CD4-positive, alpha-beta T cell (primary cell): Measurements from ENCODE around the gene CENPE. TPM values are rescaled to one million over a fixed set of nuclear protein-coding genes. Genes with fewer than 3 reads are reported as not detected.

Source experiments
- ATAC-seq: fragments of 200-7000 bp; cut with Tn5 transposase; one replicate; pipeline ENCODE4 v1.10.0; 2022; ENCODE audit warnings: mild to moderate bottlenecking; ENCODE audit not compliant: poor library complexity
- CTCF ChIA-PET: fragments of 350-600 bp; sonication (Branson Sonifier 250); formaldehyde crosslinking; loops from one replicate; lab custom pipeline; 2021; ENCODE audit warnings: antibody characterized with exemption, inconsistent platforms; lab: Charles Lee
- POLR2A ChIA-PET: fragments of 350-600 bp; sonication (Branson Sonifier 250); formaldehyde crosslinking; loops from one replicate; lab custom pipeline; 2021; ENCODE audit warnings: antibody characterized with exemption, inconsistent platforms; lab: Charles Lee
- DNase-seq, 14 experiments: peaks; one replicate each; pipeline ENCODE4 v3.0.0-alpha.2; 2013 to 2020; ENCODE audit warnings: mixed read lengths in 2 of 14
- H3K27ac ChIP-seq, 2 donors: one replicate each; pipeline versions ENCODE4 v1.5.1 to v1.7.0; 2013; ENCODE audit warnings: low read length in 2 of 2, low read depth in 1 of 2, mild to moderate bottlenecking in 1 of 2
- H3K27me3 ChIP-seq, 2 experiments: 1 replicate in 1 of 2; 2 replicates in 1 of 2; pipeline versions ENCODE4 v1.6.1 to v1.7.0; 2013; ENCODE audit warnings: low read length in 2 of 2, control low read depth in 1 of 2, mild to moderate bottlenecking in 1 of 2, moderate library complexity in 1 of 2; ENCODE audit not compliant: insufficient read depth in 2 of 2, control insufficient read depth in 1 of 2
- H3K36me3 ChIP-seq: one replicate; pipeline ENCODE4 v1.6.1; 2013; ENCODE audit warnings: low read length, control low read depth; ENCODE audit not compliant: insufficient read depth
- H3K4me1 ChIP-seq: one replicate; pipeline ENCODE4 v1.6.1; 2013; ENCODE audit warnings: low read length, control low read depth; ENCODE audit not compliant: insufficient read depth
- H3K4me3 ChIP-seq: one replicate; pipeline ENCODE4 v1.5.1; 2013; ENCODE audit warnings: mild to moderate bottlenecking, low read length, moderate library complexity
- H3K9me3 ChIP-seq, 2 experiments: 1 replicate in 1 of 2; 2 replicates in 1 of 2; pipeline versions ENCODE4 v1.6.1 to v1.7.0; 2013; ENCODE audit warnings: low read length in 2 of 2, mild to moderate bottlenecking in 2 of 2, control low read depth in 1 of 2, moderate library complexity in 1 of 2; ENCODE audit not compliant: control insufficient read depth in 1 of 2, insufficient read depth in 1 of 2
- H3K27ac Mint-ChIP-seq: one replicate; pipeline ENCODE4 v1.8.0; 2020; ENCODE audit warnings: mixed read lengths
- H3K27me3 Mint-ChIP-seq: one replicate; pipeline ENCODE4 v1.8.0; 2021; ENCODE audit warnings: mixed read lengths
- H3K36me3 Mint-ChIP-seq: one replicate; pipeline ENCODE4 v1.8.0; 2021; ENCODE audit warnings: low read depth, mixed read lengths
- H3K4me1 Mint-ChIP-seq: one replicate; pipeline ENCODE4 v1.8.0; 2021; ENCODE audit warnings: low read depth, mixed read lengths
- H3K4me3 Mint-ChIP-seq: one replicate; pipeline ENCODE4 v1.8.0; 2020; ENCODE audit warnings: mild to moderate bottlenecking, mixed read lengths
- H3K9me3 Mint-ChIP-seq: one replicate; pipeline ENCODE4 v1.8.0; 2020; ENCODE audit warnings: mixed read lengths
- intact Hi-C, 2 experiments: fragments of 100-400 bp; cut with DNase I in 1 of 2; cut with micrococcal nuclease in 1 of 2; formaldehyde crosslinking; loops; one replicate each; pipeline versions ENCODE4 v1.15.1 to v1.9.0; 2023 to 2025; cut with DNase I, micrococcal nuclease
- total RNA-seq, 174 experiments: library from RNA in 2 of 174; stranded (reverse) in 2 of 174; gene quantifications; one replicate each; pipeline ENCODE4 v1.2.3 and lab custom pipeline; 2021 to 2026
- TF ChIP-seq, protein P1 (sequence below): fragments of 200-600 bp; IDR thresholded peaks from one replicate; pipeline ENCODE4 v1.8.0; 2022; ENCODE audit warnings: antibody characterized with exemption, mild to moderate bottlenecking

The CENPE gene
- total RNA-seq, 2 experiments from 2014 or later: 2.7 to 3.2 TPM

DNA sequence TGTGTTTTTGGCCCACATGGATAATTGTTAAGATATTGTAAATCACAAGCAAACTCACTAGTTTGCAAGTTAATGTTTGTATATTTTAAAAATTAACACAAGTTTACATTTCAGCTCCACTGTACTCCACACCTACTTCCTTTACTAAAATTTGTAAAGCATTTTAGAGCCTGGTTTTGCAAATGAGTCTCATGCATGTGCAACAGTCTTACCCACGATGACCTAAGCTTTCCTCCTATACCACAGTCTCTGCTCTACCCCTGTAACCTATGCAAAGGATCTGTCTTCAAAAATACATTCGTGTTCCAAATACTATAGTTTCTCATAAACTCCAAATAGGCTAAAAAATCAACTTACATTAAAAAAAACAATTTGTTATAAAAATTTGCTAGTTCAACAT is 108.7 kb downstream of the CENPE start:
- CTCF ChIA-PET: interaction anchor here (1.0 to 3.9 kb wide), 3 partner anchors 10 to 80 kb away, joined by 3 to 14 read pairs (median 5); partner anchors contain the start of gene BDH2
- Mint-ChIP-seq H3K36me3 (peaks cover 82% of the 10 kb centered on the region), H3K4me3 (no peak overlapping the region), H3K9me3 (no peaks in the 10 kb centered on the region), H3K27me3 (no peaks in the 10 kb centered on the region), H3K4me1 (peaks cover 12% of the 10 kb centered on the region), H3K27ac (no peak overlapping the region)
- Histone ChIP-seq H3K4me3 (no peak overlapping the region), H3K27me3 (no peaks in the 10 kb centered on the region), H3K9me3 (no peaks in the 10 kb centered on the region), H3K36me3 (peaks cover 43% of the 10 kb centered on the region), H3K4me1 (no peaks in the 10 kb centered on the region), H3K27ac (no peak overlapping the region)
- DNase-seq (no peak), ATAC-seq (no peak)
- POLR2A ChIA-PET: interaction anchor here (1.2 kb wide), 1 partner anchor 13 kb away, joined by 6 read pairs; the partner anchor contains the start of gene SLC9B2
- intact Hi-C loops: no loop called here
- TF ChIP-seq, protein P1, sequence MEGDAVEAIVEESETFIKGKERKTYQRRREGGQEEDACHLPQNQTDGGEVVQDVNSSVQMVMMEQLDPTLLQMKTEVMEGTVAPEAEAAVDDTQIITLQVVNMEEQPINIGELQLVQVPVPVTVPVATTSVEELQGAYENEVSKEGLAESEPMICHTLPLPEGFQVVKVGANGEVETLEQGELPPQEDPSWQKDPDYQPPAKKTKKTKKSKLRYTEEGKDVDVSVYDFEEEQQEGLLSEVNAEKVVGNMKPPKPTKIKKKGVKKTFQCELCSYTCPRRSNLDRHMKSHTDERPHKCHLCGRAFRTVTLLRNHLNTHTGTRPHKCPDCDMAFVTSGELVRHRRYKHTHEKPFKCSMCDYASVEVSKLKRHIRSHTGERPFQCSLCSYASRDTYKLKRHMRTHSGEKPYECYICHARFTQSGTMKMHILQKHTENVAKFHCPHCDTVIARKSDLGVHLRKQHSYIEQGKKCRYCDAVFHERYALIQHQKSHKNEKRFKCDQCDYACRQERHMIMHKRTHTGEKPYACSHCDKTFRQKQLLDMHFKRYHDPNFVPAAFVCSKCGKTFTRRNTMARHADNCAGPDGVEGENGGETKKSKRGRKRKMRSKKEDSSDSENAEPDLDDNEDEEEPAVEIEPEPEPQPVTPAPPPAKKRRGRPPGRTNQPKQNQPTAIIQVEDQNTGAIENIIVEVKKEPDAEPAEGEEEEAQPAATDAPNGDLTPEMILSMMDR: no peak

DNA sequence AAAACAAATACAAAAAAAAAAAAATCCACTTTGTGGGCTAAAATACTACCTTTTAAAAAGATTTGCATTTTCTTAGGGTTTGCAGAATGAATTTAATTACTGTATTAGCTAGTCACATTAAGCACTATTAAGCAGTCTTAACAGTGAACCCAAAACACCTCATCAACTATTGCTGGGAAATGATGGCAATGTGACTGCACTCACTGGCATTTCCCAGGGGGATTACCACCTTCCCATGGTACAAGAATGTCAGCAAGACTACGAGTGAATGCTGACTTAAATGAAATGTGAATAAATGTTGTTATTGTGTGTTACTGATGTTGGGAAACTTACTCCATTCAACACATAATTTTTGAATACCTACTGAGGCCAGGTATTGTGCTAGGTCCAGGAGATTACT is 111.6 kb downstream of the CENPE start:
- H3K9me3 ChIP-seq: no peaks in the 10 kb centered on the region
- no peak overlapping the region for H3K4me3 ChIP-seq
- H3K4me1 Mint-ChIP-seq: peaks cover under 1% of the 10 kb centered on the region
- H3K4me1 ChIP-seq: no peaks in the 10 kb centered on the region
- no peak overlapping the region for H3K27ac Mint-ChIP-seq
- ATAC-seq (no peak), DNase-seq (no peak)
- H3K27me3 ChIP-seq: no peaks in the 10 kb centered on the region
- peaks cover 43% of the 10 kb centered on the region for H3K36me3 ChIP-seq
- H3K27me3 Mint-ChIP-seq: no peaks in the 10 kb centered on the region
- no peak overlapping the region for H3K27ac ChIP-seq
- CTCF ChIA-PET: no interaction called here
- TF ChIP-seq, protein P1: no peak
- H3K9me3 Mint-ChIP-seq: no peaks in the 10 kb centered on the region
- H3K36me3 Mint-ChIP-seq: peaks cover 76% of the 10 kb centered on the region
- POLR2A ChIA-PET: interaction anchor here (0.6 kb wide), 1 partner anchor 16 kb away, joined by 3 read pairs; no protein-coding TSS in a partner anchor
- H3K4me3 Mint-ChIP-seq: no peak overlapping the region
- intact Hi-C loops: no loop called here

DNA sequence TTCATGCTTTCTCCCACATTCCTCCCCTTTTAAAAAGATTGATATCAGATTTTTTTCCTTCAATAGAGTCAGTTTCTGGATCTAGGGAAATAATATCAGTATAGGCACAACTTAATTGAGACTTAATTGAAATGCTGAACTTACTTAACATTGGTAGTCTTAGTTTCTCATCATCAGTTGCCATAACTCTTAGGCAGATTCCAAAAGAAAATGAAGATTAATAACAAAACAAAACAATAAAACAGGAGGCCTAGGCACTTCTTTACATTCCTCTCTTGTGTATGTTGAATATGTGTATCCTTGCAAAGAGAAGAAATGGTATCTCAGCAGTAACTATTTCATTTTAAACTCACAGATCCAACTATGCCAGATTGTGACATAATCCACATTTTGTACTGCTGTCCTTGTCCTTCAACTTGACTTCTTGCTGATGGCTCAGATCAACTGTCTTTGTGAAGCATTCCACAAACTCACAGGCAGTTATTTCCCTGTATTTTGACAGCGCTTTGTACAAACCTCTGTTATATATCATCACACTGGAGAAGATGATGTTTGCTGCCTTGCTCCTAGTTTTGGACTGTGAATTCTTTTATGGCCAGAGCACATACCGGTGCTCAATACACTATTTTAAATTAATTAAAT is 112.5 kb downstream of the CENPE start:
- H3K27me3 ChIP-seq: no peaks in the 10 kb centered on the region
- ChIA-PET CTCF (no interaction called here), POLR2A (no interaction called here)
- no peaks in the 10 kb centered on the region for H3K4me1 ChIP-seq
- no peak overlapping the region for H3K4me3 ChIP-seq
- no peaks in the 10 kb centered on the region for H3K9me3 Mint-ChIP-seq
- H3K4me3 Mint-ChIP-seq: no peak overlapping the region
- DNase-seq: no peak
- no peaks in the 10 kb centered on the region for H3K4me1 Mint-ChIP-seq
- H3K27ac Mint-ChIP-seq: no peak overlapping the region
- intact Hi-C loops: no loop called here
- ATAC-seq: no peak
- no peak overlapping the region for H3K27ac ChIP-seq
- peaks cover 73% of the 10 kb centered on the region for H3K36me3 Mint-ChIP-seq
- H3K9me3 ChIP-seq: no peaks in the 10 kb centered on the region
- TF ChIP-seq, protein P1: no peak
- peaks cover 39% of the 10 kb centered on the region for H3K36me3 ChIP-seq
- H3K27me3 Mint-ChIP-seq: no peaks in the 10 kb centered on the region
